ENCODE measurements around the gene PLD4.
"Not testable (repeated sequence)": the region's sequence is repeated elsewhere in the genome, so short reads cannot be mapped to it uniquely, and the experiment has no call there.

The PLD4 gene

GRCh38 chr14:104945986-104946965 lies 21.6 kb downstream of the PLD4 start:
- DNase-seq = not testable (repeated sequence)

- DNase-seq = not testable (repeated sequence)
These were observed 22.5 kb downstream of the PLD4 start for GRCh38 chr14:104947201-104947600.

GRCh38 chr14:104947881-104948735 lies 23.4 kb downstream of the PLD4 start:
- not testable (repeated sequence) for DNase-seq

- TF ChIP-seq POLR2A (IDR thresholded peaks at IDR 0.05; ENCODE audit: low read length) (no peak), GATA1 (IDR thresholded peaks at IDR 0.05; ENCODE audit: low read depth, low read length) (no peak)
- no peak for DNase-seq
These were observed 24.0 kb downstream of the PLD4 start for GRCh38 chr14:104948736-104949031.

GRCh38 chr14:104949406-104949955 lies 24.8 kb downstream of the PLD4 start:
- not testable (repeated sequence) for DNase-seq

GRCh38 chr14:104950021-104950420 lies 25.3 kb downstream of the PLD4 start:
- no peak for DNase-seq
- TF ChIP-seq GATA1 (IDR thresholded peaks at IDR 0.05; ENCODE audit: low read depth, low read length) (no peak), POLR2A (IDR thresholded peaks at IDR 0.05; ENCODE audit: low read length) (no peak)

GRCh38 chr14:104950701-104951100 lies 26.0 kb downstream of the PLD4 start:
- not testable (repeated sequence) for DNase-seq

GRCh38 chr14:104951863-104952657 lies 27.4 kb downstream of the PLD4 start:
- DNase-seq = not testable (repeated sequence)

- no peak for TF ChIP-seq GATA1 (IDR thresholded peaks at IDR 0.05; ENCODE audit: low read depth, low read length)
- no peak for TF ChIP-seq POLR2A (IDR thresholded peaks at IDR 0.05; ENCODE audit: low read length)
- no peak for DNase-seq
These were observed 28.4 kb downstream of the PLD4 start for GRCh38 chr14:104953097-104953496.

GRCh38 chr14:104953896-104954656 lies 29.4 kb downstream of the PLD4 start:
- no peak for TF ChIP-seq GATA1 (IDR thresholded peaks at IDR 0.05; ENCODE audit: low read depth, low read length)
- TF ChIP-seq POLR2A (IDR thresholded peaks at IDR 0.05; ENCODE audit: low read length) = no peak
- DNase-seq = no peak

- DNase-seq = no peak
- TF ChIP-seq GATA1 (IDR thresholded peaks at IDR 0.05; ENCODE audit: low read depth, low read length) (no peak), POLR2A (IDR thresholded peaks at IDR 0.05; ENCODE audit: low read length) (no peak)
These were observed 30.2 kb downstream of the PLD4 start for GRCh38 chr14:104954746-104955395.

GRCh38 chr14:104955396-104955770 lies 30.7 kb downstream of the PLD4 start:
- DNase-seq = no peak
- TF ChIP-seq POLR2A (IDR thresholded peaks at IDR 0.05; ENCODE audit: low read length) (no peak), GATA1 (IDR thresholded peaks at IDR 0.05; ENCODE audit: low read depth, low read length) (no peak)

GRCh38 chr14:104956290-104956890 lies 31.7 kb downstream of the PLD4 start:
- DNase-seq = no peak
- no peak for TF ChIP-seq GATA1 (IDR thresholded peaks at IDR 0.05; ENCODE audit: low read depth, low read length)
- TF ChIP-seq POLR2A (IDR thresholded peaks at IDR 0.05; ENCODE audit: low read length) = no peak

All from erythroblast (primary cell).